SK-N-SH (cell line): Measurements from ENCODE around the gene SPAM1. TPM values are rescaled to one million over a fixed set of nuclear protein-coding genes. Genes with fewer than 3 reads are reported as not detected.

Experiments used
- CTCF ChIA-PET: fragments of 300-600, 350-600 bp; formaldehyde crosslinking; extraction: SDS; loops from one replicate; lab custom pipeline; 2021; lab: Yijun Ruan, JAX
- POLR2A ChIA-PET: fragments of 350-600 bp; sonication (Branson Sonifier 250); formaldehyde crosslinking; extraction: SDS; loops from one replicate; lab custom pipeline; 2020; ENCODE audit warnings: antibody characterized with exemption, inconsistent platforms; lab: Yijun Ruan, JAX
- DNase-seq: peaks from one replicate; pipeline ENCODE4 v3.0.0; 2012
- H2AFZ ChIP-seq: fragments of 200-600 bp; sonication (generic); 2 replicates; pipeline ENCODE4 v1.8.1; 2016; ENCODE audit warnings: antibody characterized with exemption, mild to moderate bottlenecking, low read depth
- H3F3A ChIP-seq: fragments of 200-600 bp; sonication (generic); replicated peaks from 2 replicates; pipeline ENCODE3; 2016; ENCODE audit warnings: antibody characterized with exemption, mild to moderate bottlenecking; ENCODE audit not compliant: insufficient read depth
- H3K27ac ChIP-seq, 2 experiments: fragments of 200-500 bp in 1 of 2; fragments of 200-600 bp in 1 of 2; sonication (Bioruptor generic) in 1 of 2; sonication (generic), shearing (Covaris generic) in 1 of 2; 2 replicates each; pipeline versions ENCODE4 v1.5.1 to v1.6.1; 2014 to 2016; ENCODE audit warnings: low read depth in 2 of 2, inconsistent platforms in 1 of 2, low read length in 1 of 2, mild to moderate bottlenecking in 1 of 2, mixed read lengths in 1 of 2
- H3K27me3 ChIP-seq: fragments of 200-600 bp; sonication (generic), shearing (Covaris generic); 2 replicates; pipeline ENCODE4 v1.6.1; 2016; ENCODE audit warnings: mixed run types; ENCODE audit not compliant: insufficient read depth
- H3K36me3 ChIP-seq, 2 experiments: fragments of 200-500 bp in 1 of 2; fragments of 200-600 bp in 1 of 2; sonication (Bioruptor generic) in 1 of 2; sonication (generic) in 1 of 2; replicated peaks in 1 of 2; 2 replicates each; pipeline versions ENCODE3 to v1.5.1; 2014 to 2016; ENCODE audit warnings: low read length in 1 of 2, mild to moderate bottlenecking in 1 of 2; ENCODE audit not compliant: insufficient read depth in 2 of 2, control insufficient read depth in 1 of 2
- H3K4me1 ChIP-seq, 2 experiments: fragments of 200-500 bp in 1 of 2; fragments of 200-600 bp in 1 of 2; sonication (Bioruptor generic) in 1 of 2; sonication (generic), shearing (Covaris generic) in 1 of 2; 2 replicates each; pipeline versions ENCODE4 v1.5.1 to v1.6.1; 2014 to 2016; ENCODE audit warnings: low read depth in 1 of 2, low read length in 1 of 2, mixed run types in 1 of 2; ENCODE audit not compliant: insufficient read depth in 2 of 2, control insufficient read depth in 1 of 2
- H3K4me2 ChIP-seq: fragments of 200-600 bp; sonication (generic), shearing (Covaris generic); 2 replicates; pipeline ENCODE4 v1.6.1; 2017; ENCODE audit warnings: mixed run types
- H3K4me3 ChIP-seq, 2 experiments: fragments of 200-500 bp in 1 of 2; fragments of 200-600 bp in 1 of 2; sonication (Bioruptor generic) in 1 of 2; sonication (generic), shearing (Covaris generic) in 1 of 2; 2 replicates each; pipeline versions ENCODE4 v1.5.1 to v1.8.1; 2014 to 2016; ENCODE audit warnings: low read depth in 2 of 2, inconsistent platforms in 1 of 2, low read length in 1 of 2, mild to moderate bottlenecking in 1 of 2, mixed read lengths in 1 of 2, moderate library complexity in 1 of 2
- H3K79me2 ChIP-seq: fragments of 200-600 bp; sonication (generic); 2 replicates; pipeline ENCODE4 v1.8.1; 2017; ENCODE audit warnings: mild to moderate bottlenecking; ENCODE audit not compliant: insufficient read depth
- H3K9ac ChIP-seq: fragments of 200-600 bp; sonication (generic); 2 replicates; pipeline ENCODE4 v1.6.1; 2017; ENCODE audit warnings: mixed run types
- H3K9me2 ChIP-seq: fragments of 200-600 bp; sonication (generic); 2 replicates; pipeline ENCODE4 v1.6.1; 2017; ENCODE audit warnings: mixed run types
- H3K9me3 ChIP-seq: fragments of 200-600 bp; sonication (generic); 2 replicates; pipeline ENCODE4 v1.6.1; 2017; ENCODE audit warnings: mixed run types, mild to moderate bottlenecking, moderate library complexity
- H4K20me1 ChIP-seq: fragments of 200-600 bp; sonication (generic); 2 replicates; pipeline ENCODE4 v1.6.1; 2017; ENCODE audit warnings: mild to moderate bottlenecking, mixed run types; ENCODE audit not compliant: insufficient read depth
- ELF1 ChIP-seq: IDR thresholded peaks from 2 replicates; pipeline ENCODE4 v1.4.0; 2012
- EP300 ChIP-seq, 2 experiments: IDR thresholded peaks; 2 replicates each; pipeline versions ENCODE4 v1.4.0 to v1.6.1; 2012; ENCODE audit warnings: borderline replicate concordance in 1 of 2, low read depth in 1 of 2, low read length in 1 of 2
- FOXJ3 ChIP-seq: sonication (generic); formaldehyde crosslinking; IDR thresholded peaks from 2 replicates; pipeline ENCODE4 v1.5.1; 2020; ENCODE audit warnings: mild to moderate bottlenecking, missing genetic modification reagents
- JUND ChIP-seq: IDR thresholded peaks from 2 replicates; pipeline ENCODE4 v1.4.0; 2012
- MEF2A ChIP-seq: IDR thresholded peaks from 2 replicates; pipeline ENCODE4 v1.4.0; 2012; ENCODE audit warnings: low read depth, borderline replicate concordance
- MXI1 ChIP-seq: IDR thresholded peaks from 2 replicates; pipeline ENCODE4 v1.6.1; 2012; ENCODE audit warnings: mild to moderate bottlenecking, low read depth, low read length, improper control_type of control experiment
- NFIC ChIP-seq: IDR thresholded peaks from 2 replicates; pipeline ENCODE4 v1.4.0; 2012; ENCODE audit warnings: borderline replicate concordance
- NRF1 ChIP-seq: IDR thresholded peaks from 2 replicates; pipeline ENCODE4 v1.6.1; 2012; ENCODE audit warnings: low read depth, mild to moderate bottlenecking, low read length
- POLR2AphosphoS5 ChIP-seq: IDR thresholded peaks from 2 replicates; pipeline ENCODE4 v1.6.1; 2012; ENCODE audit warnings: low read depth, low read length
- RFX5 ChIP-seq: IDR thresholded peaks from 2 replicates; pipeline ENCODE4 v1.6.1; 2012; ENCODE audit warnings: mild to moderate bottlenecking, improper control_type of control experiment, low read length
- RXRA ChIP-seq: IDR thresholded peaks from 2 replicates; pipeline ENCODE4 v1.4.0; 2012; ENCODE audit warnings: low read depth, mild to moderate bottlenecking, borderline replicate concordance
- SIN3A ChIP-seq: IDR thresholded peaks from 2 replicates; pipeline ENCODE4 v1.6.1; 2012; ENCODE audit warnings: low read depth, mild to moderate bottlenecking, low read length, moderate library complexity, borderline replicate concordance
- SMC3 ChIP-seq: IDR thresholded peaks from 2 replicates; pipeline ENCODE4 v1.6.1; 2012; ENCODE audit warnings: low read depth, low read length, improper control_type of control experiment
- TAF1 ChIP-seq: IDR thresholded peaks from 2 replicates; pipeline ENCODE4 v1.6.1; 2012; ENCODE audit warnings: low read depth, mild to moderate bottlenecking, low read length, moderate library complexity, borderline replicate concordance
- YY1 ChIP-seq: IDR thresholded peaks from 2 replicates; pipeline ENCODE4 v1.4.0; 2012; ENCODE audit warnings: low read depth, mild to moderate bottlenecking
- polyA plus RNA-seq, 3 experiments: library from polyadenylated mRNA; depleted of rRNA; stranded (reverse); fragments of >200 nt; gene quantifications; 2 replicates each; pipeline ENCODE4 v1.2.3, GENCODE V29; 2012
- TF ChIP-seq, protein P1 (sequence below): IDR thresholded peaks from 2 replicates; pipeline ENCODE4 v1.6.1; 2012; ENCODE audit warnings: mild to moderate bottlenecking, low read depth, low read length, moderate library complexity
- TF ChIP-seq, protein P2 (sequence below): IDR thresholded peaks from 2 replicates; pipeline ENCODE4 v1.4.0; 2012; ENCODE audit warnings: low read depth, borderline replicate concordance
- TF ChIP-seq, protein P3 (sequence below): IDR thresholded peaks from 2 replicates; pipeline ENCODE4 v1.4.0; 2012; ENCODE audit warnings: low read depth
- TF ChIP-seq, protein P4 (sequence below): IDR thresholded peaks from 2 replicates; pipeline ENCODE4 v1.4.0; 2012; ENCODE audit warnings: low read depth, borderline replicate concordance

SPAM1 gene
- polyA plus RNA-seq, 1 of the 3 experiments (the other 2 are of a cell fraction) = not detected

DNA sequence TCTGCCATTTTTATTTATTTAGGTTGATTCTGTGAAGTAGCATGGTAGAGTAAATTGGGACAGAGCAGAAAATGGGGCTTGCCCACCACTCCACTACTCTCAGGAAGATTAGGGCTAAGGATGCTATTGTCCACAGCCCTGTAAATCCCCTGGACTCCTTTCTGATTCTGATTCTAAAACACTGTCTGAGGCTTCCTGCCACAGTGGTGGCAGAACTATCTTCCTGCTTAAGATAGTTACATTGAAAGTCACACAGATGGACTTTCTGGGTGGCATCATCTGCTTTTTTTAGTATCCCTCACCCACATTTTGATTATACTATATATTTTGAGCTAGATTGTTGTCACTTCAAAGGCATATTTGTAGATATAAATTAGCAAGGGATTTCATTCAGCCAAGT lies 50.0 kb downstream of the SPAM1 start:
- CTCF ChIA-PET = interaction anchor here (1.2 kb wide), 1 partner anchor 8 kb away, joined by 13 read pairs; no protein-coding TSS in a partner anchor
- H3K9me2 ChIP-seq = no peaks in the 10 kb centered on the region
- no peak overlapping the region for H2AFZ ChIP-seq
- DNase-seq = no peak
- H3K4me2 ChIP-seq = no peak overlapping the region
- no peaks in the 10 kb centered on the region for H4K20me1 ChIP-seq
- peaks cover 0 to 2% of the 10 kb centered on the region in 2 experiments; a peak in 1 of 4 replicates for H3K4me1 ChIP-seq
- H3K27me3 ChIP-seq = no peaks in the 10 kb centered on the region
- H3K27ac ChIP-seq = no peak overlapping the region
- H3K9me3 ChIP-seq = no peaks in the 10 kb centered on the region
- H3K9ac ChIP-seq = no peak overlapping the region
- TF ChIP-seq RFX5 = no peak
- TF ChIP-seq, protein P1, sequence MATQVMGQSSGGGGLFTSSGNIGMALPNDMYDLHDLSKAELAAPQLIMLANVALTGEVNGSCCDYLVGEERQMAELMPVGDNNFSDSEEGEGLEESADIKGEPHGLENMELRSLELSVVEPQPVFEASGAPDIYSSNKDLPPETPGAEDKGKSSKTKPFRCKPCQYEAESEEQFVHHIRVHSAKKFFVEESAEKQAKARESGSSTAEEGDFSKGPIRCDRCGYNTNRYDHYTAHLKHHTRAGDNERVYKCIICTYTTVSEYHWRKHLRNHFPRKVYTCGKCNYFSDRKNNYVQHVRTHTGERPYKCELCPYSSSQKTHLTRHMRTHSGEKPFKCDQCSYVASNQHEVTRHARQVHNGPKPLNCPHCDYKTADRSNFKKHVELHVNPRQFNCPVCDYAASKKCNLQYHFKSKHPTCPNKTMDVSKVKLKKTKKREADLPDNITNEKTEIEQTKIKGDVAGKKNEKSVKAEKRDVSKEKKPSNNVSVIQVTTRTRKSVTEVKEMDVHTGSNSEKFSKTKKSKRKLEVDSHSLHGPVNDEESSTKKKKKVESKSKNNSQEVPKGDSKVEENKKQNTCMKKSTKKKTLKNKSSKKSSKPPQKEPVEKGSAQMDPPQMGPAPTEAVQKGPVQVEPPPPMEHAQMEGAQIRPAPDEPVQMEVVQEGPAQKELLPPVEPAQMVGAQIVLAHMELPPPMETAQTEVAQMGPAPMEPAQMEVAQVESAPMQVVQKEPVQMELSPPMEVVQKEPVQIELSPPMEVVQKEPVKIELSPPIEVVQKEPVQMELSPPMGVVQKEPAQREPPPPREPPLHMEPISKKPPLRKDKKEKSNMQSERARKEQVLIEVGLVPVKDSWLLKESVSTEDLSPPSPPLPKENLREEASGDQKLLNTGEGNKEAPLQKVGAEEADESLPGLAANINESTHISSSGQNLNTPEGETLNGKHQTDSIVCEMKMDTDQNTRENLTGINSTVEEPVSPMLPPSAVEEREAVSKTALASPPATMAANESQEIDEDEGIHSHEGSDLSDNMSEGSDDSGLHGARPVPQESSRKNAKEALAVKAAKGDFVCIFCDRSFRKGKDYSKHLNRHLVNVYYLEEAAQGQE = no peak
- TF ChIP-seq, protein P2, sequence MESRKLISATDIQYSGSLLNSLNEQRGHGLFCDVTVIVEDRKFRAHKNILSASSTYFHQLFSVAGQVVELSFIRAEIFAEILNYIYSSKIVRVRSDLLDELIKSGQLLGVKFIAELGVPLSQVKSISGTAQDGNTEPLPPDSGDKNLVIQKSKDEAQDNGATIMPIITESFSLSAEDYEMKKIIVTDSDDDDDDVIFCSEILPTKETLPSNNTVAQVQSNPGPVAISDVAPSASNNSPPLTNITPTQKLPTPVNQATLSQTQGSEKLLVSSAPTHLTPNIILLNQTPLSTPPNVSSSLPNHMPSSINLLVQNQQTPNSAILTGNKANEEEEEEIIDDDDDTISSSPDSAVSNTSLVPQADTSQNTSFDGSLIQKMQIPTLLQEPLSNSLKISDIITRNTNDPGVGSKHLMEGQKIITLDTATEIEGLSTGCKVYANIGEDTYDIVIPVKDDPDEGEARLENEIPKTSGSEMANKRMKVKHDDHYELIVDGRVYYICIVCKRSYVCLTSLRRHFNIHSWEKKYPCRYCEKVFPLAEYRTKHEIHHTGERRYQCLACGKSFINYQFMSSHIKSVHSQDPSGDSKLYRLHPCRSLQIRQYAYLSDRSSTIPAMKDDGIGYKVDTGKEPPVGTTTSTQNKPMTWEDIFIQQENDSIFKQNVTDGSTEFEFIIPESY = no peak
- no peak for TF ChIP-seq MXI1
- no peak for TF ChIP-seq MEF2A
- TF ChIP-seq ELF1 = no peak
- TF ChIP-seq FOXJ3 (CRISPR knock-in tag) = no peak
- TF ChIP-seq, protein P3, sequence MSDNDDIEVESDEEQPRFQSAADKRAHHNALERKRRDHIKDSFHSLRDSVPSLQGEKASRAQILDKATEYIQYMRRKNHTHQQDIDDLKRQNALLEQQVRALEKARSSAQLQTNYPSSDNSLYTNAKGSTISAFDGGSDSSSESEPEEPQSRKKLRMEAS = no peak
- no peak for TF ChIP-seq EP300 (IDR thresholded peaks at IDR 0.05; ENCODE audit: borderline replicate concordance in 1 of 2, low read depth in 1 of 2, low read length in 1 of 2)
- TF ChIP-seq SIN3A = no peak
- no peak for TF ChIP-seq SMC3
- TF ChIP-seq POLR2AphosphoS5 = no peak
- TF ChIP-seq NFIC = no peak
- TF ChIP-seq, protein P4, sequence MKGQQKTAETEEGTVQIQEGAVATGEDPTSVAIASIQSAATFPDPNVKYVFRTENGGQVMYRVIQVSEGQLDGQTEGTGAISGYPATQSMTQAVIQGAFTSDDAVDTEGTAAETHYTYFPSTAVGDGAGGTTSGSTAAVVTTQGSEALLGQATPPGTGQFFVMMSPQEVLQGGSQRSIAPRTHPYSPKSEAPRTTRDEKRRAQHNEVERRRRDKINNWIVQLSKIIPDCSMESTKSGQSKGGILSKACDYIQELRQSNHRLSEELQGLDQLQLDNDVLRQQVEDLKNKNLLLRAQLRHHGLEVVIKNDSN = no peak
- TF ChIP-seq TAF1 = no peak
- no peak for TF ChIP-seq NRF1
- TF ChIP-seq JUND = no peak
- no peak for TF ChIP-seq RXRA
- no peak for TF ChIP-seq YY1
- H3F3A ChIP-seq = no peaks in the 10 kb centered on the region
- H3K4me3 ChIP-seq = no peak overlapping the region
- no peaks in the 10 kb centered on the region for H3K79me2 ChIP-seq
- POLR2A ChIA-PET = no interaction called here
- H3K36me3 ChIP-seq = no peaks in the 10 kb centered on the region
